HCT116 (cell line): ENCODE data around the gene TLE3. TPM values are rescaled to one million over a fixed set of nuclear protein-coding genes. Genes with fewer than 3 reads are reported as not detected.

Source experiments
- ATAC-seq: fragments of 200-7000 bp; cut with Tn5 transposase; 2 replicates; pipeline ENCODE4 v1.9.1; 2020; ENCODE audit warnings: mild to moderate bottlenecking, moderate library complexity
- BruUV-seq: library from RNA; stranded (reverse); fragments of 400-500 nt; replicated peaks from 2 replicates; lab custom pipeline; 2021; lab: Mats Ljungman, UMichigan
- CTCF ChIA-PET: fragments of 300-600 bp; sonication (Branson Sonifier 250); formaldehyde crosslinking; loops from one replicate; lab custom pipeline; 2021; ENCODE audit warnings: antibody characterized with exemption; lab: Charles Lee
- POLR2A ChIA-PET: fragments of 300-600, 350-600 bp; sonication (Branson Sonifier 250); formaldehyde crosslinking; loops from one replicate; lab custom pipeline; 2021; ENCODE audit warnings: antibody characterized with exemption; lab: Charles Lee
- RAD21 ChIA-PET, 2 experiments: fragments of 300-600 bp; sonication (Branson Sonifier 250); formaldehyde crosslinking; loops; one replicate each; lab custom pipeline; 2023; ENCODE audit warnings: low total read pairs in 2 of 2; ENCODE audit not compliant: uncharacterized antibody in 2 of 2, unreplicated experiment in 2 of 2, low non-redundant PET in 1 of 2; lab: Charles Lee
- DNase-seq: peaks from one replicate; pipeline ENCODE4 v3.0.0-alpha.2; 2010; ENCODE audit warnings: low read depth, low spot score
- H2AFZ ChIP-seq: fragments of 200-600 bp; shearing (Covaris generic), sonication (generic); 2 replicates; pipeline ENCODE4 v1.6.1; 2017; ENCODE audit warnings: low read depth, mixed run types, mixed read lengths, antibody characterized with exemption, low read length; ENCODE audit not compliant: poor library complexity, severe bottlenecking
- H3K27ac ChIP-seq: 2 replicates; pipeline ENCODE4 v1.5.1; 2012; ENCODE audit warnings: low read depth, low read length
- H3K27me3 ChIP-seq: fragments of 200-600 bp; sonication (generic); 2 replicates; pipeline ENCODE4 v1.6.1; 2016; ENCODE audit warnings: mixed run types, low read length, mixed read lengths; ENCODE audit not compliant: insufficient read depth
- H3K36me3 ChIP-seq, 2 experiments: fragments of 200-500 bp in 1 of 2; fragments of 200-600 bp in 1 of 2; sonication (Bioruptor generic) in 1 of 2; sonication (generic) in 1 of 2; 2 replicates each; pipeline versions ENCODE4 v1.5.1 to v1.6.1; 2014 to 2016; ENCODE audit warnings: low read length in 2 of 2, inconsistent platforms in 1 of 2, mixed read lengths in 1 of 2, mixed run types in 1 of 2; ENCODE audit not compliant: insufficient read depth in 2 of 2, control insufficient read depth in 1 of 2
- H3K4me1 ChIP-seq, 2 experiments: fragments of 200-600 bp in 1 of 2; sonication (generic) in 1 of 2; 2 replicates each; pipeline versions ENCODE4 v1.5.1 to v1.6.1; 2012 to 2017; ENCODE audit warnings: low read length in 2 of 2, inconsistent platforms in 1 of 2, mild to moderate bottlenecking in 1 of 2, mixed read lengths in 1 of 2, mixed run types in 1 of 2, moderate library complexity in 1 of 2; ENCODE audit not compliant: insufficient read depth in 2 of 2, control insufficient read depth in 1 of 2
- H3K4me2 ChIP-seq: fragments of 200-600 bp; sonication (generic); 2 replicates; pipeline ENCODE4 v1.6.1; 2017; ENCODE audit warnings: mixed run types, low read length, mixed read lengths
- H3K4me3 ChIP-seq, 2 experiments: fragments of 200-600 bp in 1 of 2; sonication (generic) in 1 of 2; replicated peaks in 1 of 2; 2 replicates each; pipeline ENCODE4 v1.5.1; 2011 to 2016; ENCODE audit warnings: low read length in 2 of 2, control low read depth in 1 of 2, low read depth in 1 of 2, mild to moderate bottlenecking in 1 of 2, mixed read lengths in 1 of 2, mixed run types in 1 of 2
- H3K79me2 ChIP-seq: fragments of 200-600 bp; sonication (generic); 2 replicates; pipeline ENCODE4 v1.6.1; 2017; ENCODE audit warnings: mild to moderate bottlenecking, mixed run types, low read length, moderate library complexity, mixed read lengths; ENCODE audit not compliant: insufficient read depth
- H3K9ac ChIP-seq: fragments of 200-600 bp; sonication (generic); 2 replicates; pipeline ENCODE4 v1.6.1; 2016; ENCODE audit warnings: low read length, mixed read lengths
- H3K9me2 ChIP-seq: fragments of 200-600 bp; sonication (generic), shearing (Covaris generic); 2 replicates; pipeline ENCODE4 v1.6.1; 2017; ENCODE audit warnings: mixed run types, mild to moderate bottlenecking, moderate library complexity; ENCODE audit not compliant: insufficient read depth
- H3K9me3 ChIP-seq, 2 experiments: fragments of 200-500 bp in 1 of 2; fragments of 200-600 bp in 1 of 2; sonication (Bioruptor generic) in 1 of 2; sonication (generic) in 1 of 2; 2 replicates each; pipeline ENCODE4 v1.6.1; 2014 to 2017; ENCODE audit warnings: low read length in 2 of 2, mixed read lengths in 2 of 2, inconsistent platforms in 1 of 2, low read depth in 1 of 2, mild to moderate bottlenecking in 1 of 2, mixed run types in 1 of 2, moderate library complexity in 1 of 2; ENCODE audit not compliant: control insufficient read depth in 1 of 2, insufficient read depth in 1 of 2
- H4K20me1 ChIP-seq: fragments of 200-600 bp; sonication (generic), shearing (Covaris generic); 2 replicates; pipeline ENCODE4 v1.6.1; 2017; ENCODE audit warnings: mixed run types, mild to moderate bottlenecking, moderate library complexity; ENCODE audit not compliant: insufficient read depth
- CEBPB ChIP-seq: IDR thresholded peaks from 2 replicates; pipeline ENCODE4 v1.6.1; 2012; ENCODE audit warnings: low read depth
- EGR1 ChIP-seq: IDR thresholded peaks from 2 replicates; pipeline ENCODE4 v1.6.1; 2012; ENCODE audit warnings: low read depth
- EZH2phosphoT487 ChIP-seq: fragments of 200-600 bp; IDR thresholded peaks from 2 replicates; pipeline ENCODE4 v1.6.1; 2018; ENCODE audit warnings: antibody characterized with exemption, borderline replicate concordance
- POLR2A ChIP-seq: IDR thresholded peaks from 2 replicates; pipeline ENCODE4 v1.7.0; 2011; ENCODE audit warnings: borderline replicate concordance; ENCODE audit not compliant: insufficient read depth, insufficient read length; ENCODE audit errors: extremely low read depth
- RAD21 ChIP-seq: IDR thresholded peaks from 2 replicates; pipeline ENCODE4 v1.6.1; 2012; ENCODE audit warnings: low read depth, mild to moderate bottlenecking
- TCF7L2 ChIP-seq: IDR thresholded peaks from 2 replicates; pipeline ENCODE4 v1.7.0; 2011; ENCODE audit warnings: borderline replicate concordance, inconsistent platforms; ENCODE audit not compliant: insufficient read depth, insufficient read length; ENCODE audit errors: extremely low read depth
- YY1 ChIP-seq: IDR thresholded peaks from 2 replicates; pipeline ENCODE4 v1.6.1; 2011; ENCODE audit warnings: low read length, low read depth, moderate library complexity, mild to moderate bottlenecking; ENCODE audit not compliant: insufficient replicate concordance; ENCODE audit errors: extremely low read depth
- ZBTB33 ChIP-seq: IDR thresholded peaks from 2 replicates; pipeline ENCODE4 v1.6.1; 2011; ENCODE audit warnings: mild to moderate bottlenecking, low read length, moderate library complexity; ENCODE audit not compliant: insufficient replicate concordance; ENCODE audit errors: extremely low read depth
- ZNF274 ChIP-seq: fragments of 200-500 bp; sonication (Bioruptor generic); IDR thresholded peaks from 2 replicates; pipeline ENCODE4 v1.6.1; 2014; ENCODE audit warnings: mild to moderate bottlenecking, low read depth, low read length, inconsistent platforms
- intact Hi-C: fragments of 100-400 bp; cut with micrococcal nuclease; formaldehyde crosslinking; loops from 2 replicates; pipeline ENCODE4 v1.10.0; 2022
- total RNA-seq: library from RNA; stranded (reverse); gene quantifications from one replicate; pipeline ENCODE4 v1.2.1, GENCODE V29; 2021; ENCODE audit not compliant: unreplicated experiment
- TF ChIP-seq, protein P1 (sequence below): IDR thresholded peaks from 2 replicates; pipeline ENCODE4 v1.6.1; 2012; ENCODE audit warnings: low read depth

TLE3 gene
- total RNA-seq, 1 experiment from 2014 or later: 53.9 TPM

DNA sequence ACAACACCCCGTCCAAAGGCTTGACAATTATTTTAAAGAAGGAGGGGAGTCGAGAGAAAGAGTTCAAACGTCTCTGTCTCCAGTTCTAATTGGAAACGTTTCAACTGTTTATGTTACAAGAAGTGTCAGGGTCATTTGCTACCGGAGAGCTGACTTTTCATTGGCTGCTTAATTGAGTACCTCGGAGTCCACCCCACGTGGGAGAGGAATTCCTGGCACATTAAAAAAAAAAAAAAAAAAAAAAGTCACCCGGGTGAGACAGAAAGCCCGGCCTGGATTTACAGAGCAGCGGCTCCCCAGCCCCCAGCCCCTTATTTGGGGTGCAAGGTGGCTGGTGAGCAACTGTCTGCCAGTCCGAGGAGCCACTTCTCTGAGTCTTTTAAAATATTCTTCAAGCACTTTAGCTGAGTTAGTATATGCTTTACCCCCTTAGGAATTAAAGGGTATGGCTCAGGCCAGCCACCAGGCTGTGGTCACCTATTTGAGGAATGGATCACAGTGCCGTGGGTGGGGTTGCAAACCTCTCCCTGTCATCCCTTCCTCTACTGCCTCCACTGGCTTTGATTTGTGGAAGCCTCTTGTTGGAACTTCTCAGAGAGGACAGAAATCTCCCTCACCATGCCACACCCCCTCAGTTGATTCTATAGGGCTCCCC, 3.9 kb upstream of the TLE3 start:
- ChIA-PET POLR2A (interaction anchor here (0.7 to 1.3 kb wide), 2 partner anchors 10 to 277 kb away, joined by 3 to 15 read pairs; no protein-coding TSS in a partner anchor), CTCF (interaction anchor here (0.8 to 2.2 kb wide), 3 partner anchors 10 to 365 kb away, joined by 3 to 14 read pairs (median 3); no protein-coding TSS in a partner anchor), RAD21 (interaction anchor here (0.6 to 1.5 kb wide), 2 partner anchors 10 to 370 kb away, joined by 4 to 12 read pairs; no protein-coding TSS in a partner anchor)
- Histone ChIP-seq H4K20me1 (no peaks in the 10 kb centered on the region), H3K4me1 (peaks cover 22 to 45% of the 10 kb centered on the region in 2 experiments), H3K27ac (no peak overlapping the region; the same call in 1 of the 2 replicates), H3K9me3 (no peaks in the 10 kb centered on the region), H3K4me3 (peak overlapping the region; percentile 41 to 93), H3K9me2 (no peaks in the 10 kb centered on the region), H3K9ac (no peak overlapping the region), H3K4me2 (peak overlapping the region; percentile 98), H3K79me2 (peaks cover 10% of the 10 kb centered on the region; the same call in 1 of the 2 replicates), H2AFZ (no peak overlapping the region), H3K36me3 (no peaks in the 10 kb centered on the region), H3K27me3 (no peaks in the 10 kb centered on the region)
- DNase-seq: peak; percentile 82
- no peak for TF ChIP-seq EZH2phosphoT487
- TF ChIP-seq EGR1: no peak
- TF ChIP-seq RAD21: no peak
- no peak for TF ChIP-seq CEBPB
- peak; percentile 17 for TF ChIP-seq ZBTB33
- no peak for TF ChIP-seq ZNF274
- TF ChIP-seq, protein P1, sequence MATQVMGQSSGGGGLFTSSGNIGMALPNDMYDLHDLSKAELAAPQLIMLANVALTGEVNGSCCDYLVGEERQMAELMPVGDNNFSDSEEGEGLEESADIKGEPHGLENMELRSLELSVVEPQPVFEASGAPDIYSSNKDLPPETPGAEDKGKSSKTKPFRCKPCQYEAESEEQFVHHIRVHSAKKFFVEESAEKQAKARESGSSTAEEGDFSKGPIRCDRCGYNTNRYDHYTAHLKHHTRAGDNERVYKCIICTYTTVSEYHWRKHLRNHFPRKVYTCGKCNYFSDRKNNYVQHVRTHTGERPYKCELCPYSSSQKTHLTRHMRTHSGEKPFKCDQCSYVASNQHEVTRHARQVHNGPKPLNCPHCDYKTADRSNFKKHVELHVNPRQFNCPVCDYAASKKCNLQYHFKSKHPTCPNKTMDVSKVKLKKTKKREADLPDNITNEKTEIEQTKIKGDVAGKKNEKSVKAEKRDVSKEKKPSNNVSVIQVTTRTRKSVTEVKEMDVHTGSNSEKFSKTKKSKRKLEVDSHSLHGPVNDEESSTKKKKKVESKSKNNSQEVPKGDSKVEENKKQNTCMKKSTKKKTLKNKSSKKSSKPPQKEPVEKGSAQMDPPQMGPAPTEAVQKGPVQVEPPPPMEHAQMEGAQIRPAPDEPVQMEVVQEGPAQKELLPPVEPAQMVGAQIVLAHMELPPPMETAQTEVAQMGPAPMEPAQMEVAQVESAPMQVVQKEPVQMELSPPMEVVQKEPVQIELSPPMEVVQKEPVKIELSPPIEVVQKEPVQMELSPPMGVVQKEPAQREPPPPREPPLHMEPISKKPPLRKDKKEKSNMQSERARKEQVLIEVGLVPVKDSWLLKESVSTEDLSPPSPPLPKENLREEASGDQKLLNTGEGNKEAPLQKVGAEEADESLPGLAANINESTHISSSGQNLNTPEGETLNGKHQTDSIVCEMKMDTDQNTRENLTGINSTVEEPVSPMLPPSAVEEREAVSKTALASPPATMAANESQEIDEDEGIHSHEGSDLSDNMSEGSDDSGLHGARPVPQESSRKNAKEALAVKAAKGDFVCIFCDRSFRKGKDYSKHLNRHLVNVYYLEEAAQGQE: no peak
- no peak for TF ChIP-seq TCF7L2
- TF ChIP-seq POLR2A: no peak
- peak; percentile 47 for TF ChIP-seq YY1
- no peak for ATAC-seq
- intact Hi-C loops: loop anchor here (1.0 to 10.0 kb wide), 3 partner anchors 10 to 624 kb away; no protein-coding TSS in a partner anchor
- no TSS peak for BruUV-seq
